NCI-H2029 treated with DMSO at 0.1 percent for 48 hours (cell line): ENCODE measurements around the gene ZNF438.
"Not testable (repeated sequence)": the region's sequence is repeated elsewhere in the genome, so short reads cannot be mapped to it uniquely, and the experiment has no call there.

Experiments
- DNase-seq: peaks from one replicate; lab custom pipeline; 2025; lab: John Stamatoyannopoulos, UW

ZNF438 gene

DNA sequence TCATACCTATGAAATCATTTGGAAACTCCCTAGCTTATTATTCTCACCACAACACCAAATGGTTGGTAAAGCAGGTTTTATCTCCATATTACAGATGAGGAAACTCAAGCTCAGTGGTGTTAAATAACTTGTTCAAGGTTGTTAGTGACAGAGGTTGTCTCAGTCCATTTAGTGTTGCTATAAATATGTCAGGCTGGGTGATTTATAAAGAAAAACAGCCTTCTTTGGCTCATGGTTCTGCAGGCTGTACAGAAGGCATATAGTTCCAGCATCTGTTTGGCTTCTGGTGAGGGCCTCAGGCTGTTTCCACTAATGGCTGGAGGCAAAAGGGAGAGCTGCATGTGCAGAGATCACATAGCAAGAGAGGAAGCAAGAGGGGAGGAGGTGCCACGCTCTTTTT lies 96.6 kb downstream of the ZNF438 start:
- DNase-seq = no peak

GRCh38 chr10:30931094-30931493 lies 100.6 kb downstream of the ZNF438 start:
- no peak for DNase-seq

DNA sequence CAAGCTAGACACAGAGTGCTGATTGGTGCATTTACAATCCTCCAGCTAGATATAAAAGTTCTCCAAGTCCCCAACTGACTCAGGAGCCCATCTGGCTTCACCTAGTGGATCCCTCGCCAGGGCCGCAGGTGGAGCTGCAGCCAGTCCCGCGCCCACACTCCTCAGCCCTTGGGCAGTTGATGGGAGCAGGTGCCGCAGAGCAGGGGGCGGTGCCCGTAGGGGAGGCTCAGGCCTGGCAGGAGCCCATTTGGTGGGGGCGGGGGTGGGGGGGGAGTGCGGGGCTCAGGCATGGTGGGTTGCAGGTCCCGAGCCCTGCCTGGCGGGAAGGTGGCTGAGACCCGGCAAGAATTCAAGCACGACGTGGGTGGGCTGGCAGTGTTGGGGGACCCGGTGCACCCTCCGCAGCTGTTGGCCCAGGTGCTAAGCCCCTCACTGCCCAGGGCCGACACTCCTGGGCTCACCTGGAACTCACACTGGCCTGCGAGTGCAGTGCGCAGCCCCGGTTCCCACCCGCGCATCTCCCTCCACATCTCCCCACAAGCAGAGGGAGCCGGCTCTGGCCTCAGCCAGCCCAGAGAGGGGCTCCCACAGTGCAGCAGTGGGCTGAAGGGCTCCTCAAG lies 101.7 kb downstream of the ZNF438 start:
- no peak for DNase-seq

DNA sequence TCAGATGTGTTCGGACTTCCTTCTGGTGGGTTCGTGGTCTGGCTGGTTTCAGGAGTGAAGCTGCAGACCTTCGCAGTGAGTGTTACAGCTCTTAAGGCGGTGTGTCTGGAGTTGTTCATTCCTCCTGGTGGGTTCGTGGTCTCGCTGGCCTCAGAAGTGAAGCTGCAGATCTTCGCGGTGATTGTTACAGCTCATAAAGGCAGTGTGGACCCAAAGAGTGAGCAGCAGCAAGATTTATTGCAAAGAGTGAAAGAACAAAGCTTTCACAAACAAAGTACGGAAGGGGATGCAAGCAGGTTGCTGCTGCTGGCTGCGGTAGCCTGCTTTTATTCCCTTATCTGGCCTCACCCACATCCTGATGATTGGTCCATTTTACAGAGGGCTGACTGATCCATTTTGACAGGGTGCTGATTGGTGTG lies 102.3 kb downstream of the ZNF438 start:
- not testable (repeated sequence) for DNase-seq

DNA sequence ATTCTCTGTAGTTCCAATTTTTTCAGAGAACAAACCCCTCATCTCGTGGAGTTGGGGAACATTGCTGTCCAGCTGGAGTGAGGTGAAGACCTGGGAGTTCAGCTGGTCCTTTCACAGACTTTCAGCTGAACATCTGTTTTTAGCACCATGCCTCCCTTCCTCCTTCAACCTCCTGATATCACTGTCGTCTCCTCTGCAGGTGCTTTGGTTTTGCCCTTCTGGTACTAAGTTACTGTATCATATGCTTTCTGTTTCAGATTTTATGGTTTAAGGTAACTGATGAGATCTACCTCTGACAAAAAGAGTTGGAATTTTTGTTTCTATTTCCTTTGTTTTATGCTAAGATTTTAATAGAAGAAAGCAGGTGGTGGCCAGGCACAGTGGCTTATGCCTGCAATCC lies 102.9 kb downstream of the ZNF438 start:
- no peak for DNase-seq

DNA sequence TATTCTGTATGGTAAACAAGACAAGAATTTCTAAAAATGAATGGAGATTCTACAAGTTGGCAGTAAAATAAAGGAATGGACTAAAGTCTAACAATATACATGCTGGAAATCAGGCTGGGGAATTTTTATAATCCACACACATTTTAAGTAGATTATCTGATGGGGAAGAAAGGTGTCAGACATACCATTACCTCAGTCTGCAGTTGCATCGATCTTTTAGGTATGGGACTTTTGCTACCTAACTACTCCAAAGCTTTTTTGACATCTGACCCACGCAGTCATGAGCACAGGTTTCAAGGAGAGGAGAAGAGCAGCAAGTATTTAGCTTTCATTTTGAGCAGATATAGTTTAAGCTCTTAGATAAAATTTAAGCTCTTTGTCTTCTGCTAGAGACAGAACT lies 113.0 kb downstream of the ZNF438 start:
- DNase-seq = no peak

GRCh38 chr10:30917789-30918188 lies 113.9 kb downstream of the ZNF438 start:
- DNase-seq = no peak

- DNase-seq = no peak
Measured at GRCh38 chr10:30917067-30917466, 114.6 kb downstream of the ZNF438 start.

DNA sequence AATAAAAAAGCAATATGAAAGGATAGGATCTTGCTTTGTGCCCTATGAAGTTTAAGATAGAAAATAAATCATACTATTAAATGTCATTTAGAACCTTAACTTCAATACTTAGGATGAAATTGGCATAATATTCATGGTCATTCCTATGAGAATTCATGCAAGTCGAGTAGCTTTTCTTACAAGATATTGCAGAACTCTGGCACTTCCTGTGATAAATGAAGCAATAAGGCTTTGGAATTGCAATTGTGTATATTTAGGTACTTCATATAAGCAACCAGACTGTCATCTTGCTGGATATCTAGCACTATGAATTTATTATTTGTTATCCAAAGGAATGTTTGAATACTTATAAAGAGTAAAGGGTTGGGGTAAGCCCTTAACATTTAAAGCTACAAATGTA lies 116.5 kb downstream of the ZNF438 start:
- DNase-seq = no peak

GRCh38 chr10:30911303-30911863 lies 120.3 kb downstream of the ZNF438 start:
- DNase-seq = no peak

DNA sequence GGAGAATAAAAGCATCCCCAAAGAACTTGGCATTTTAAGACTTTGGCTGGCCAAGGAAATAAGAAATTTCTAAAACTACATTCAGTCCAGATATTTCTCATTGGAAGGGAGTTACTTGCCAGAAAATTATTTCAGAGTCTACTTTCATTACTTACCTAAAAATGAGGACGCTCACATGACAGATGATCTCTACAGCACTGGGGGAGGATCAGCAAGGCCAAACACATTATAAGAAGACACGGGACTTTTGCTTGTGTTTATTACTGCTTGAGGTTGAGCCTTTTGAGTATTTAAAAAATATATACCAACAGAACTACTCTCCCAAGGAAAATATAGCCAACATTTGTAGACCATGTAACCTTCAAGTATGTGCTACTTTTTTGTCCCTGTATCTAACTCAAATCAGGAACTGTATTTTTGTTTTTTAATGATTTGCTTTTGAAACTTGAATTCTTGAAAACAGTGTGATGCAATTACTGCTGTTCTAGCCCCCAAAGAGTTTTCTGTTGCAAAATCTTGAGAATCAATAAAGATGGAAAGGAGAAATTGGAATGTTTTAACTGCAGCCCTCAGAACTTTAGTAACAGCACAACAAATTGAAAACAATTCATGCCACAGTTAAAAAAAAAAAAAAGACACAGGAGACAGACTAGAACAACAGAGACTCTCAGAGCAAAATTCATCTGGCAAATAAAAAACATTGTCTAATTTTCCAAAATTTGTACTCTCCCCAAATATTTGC lies 128.1 kb downstream of the ZNF438 start:
- DNase-seq = no peak

- DNase-seq = no peak
Measured at GRCh38 chr10:30902621-30903396, 128.9 kb downstream of the ZNF438 start.

GRCh38 chr10:30901487-30901886 lies 130.2 kb downstream of the ZNF438 start:
- DNase-seq = not testable (repeated sequence)

DNA sequence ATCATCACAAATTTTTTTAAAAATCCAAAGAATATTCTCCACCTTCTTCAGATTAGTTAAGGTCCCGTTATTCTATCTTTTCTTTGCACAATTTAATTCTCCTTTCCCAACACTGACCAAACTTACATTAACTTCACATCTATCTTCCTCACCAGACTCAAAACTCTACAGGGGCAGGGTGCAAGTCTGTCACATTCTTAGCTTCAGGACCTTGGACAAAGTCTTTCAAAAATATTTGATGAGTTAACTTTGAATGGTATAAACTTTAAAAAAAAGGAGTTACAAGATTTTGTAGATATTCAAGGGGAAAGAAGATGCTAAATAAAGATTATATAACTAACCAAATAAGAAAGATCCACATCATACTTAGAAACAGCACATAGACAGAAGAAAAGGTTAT lies 132.7 kb downstream of the ZNF438 start:
- DNase-seq = no peak

- DNase-seq = no peak
Measured at GRCh38 chr10:30897547-30897946, 134.1 kb downstream of the ZNF438 start.

GRCh38 chr10:30897048-30897447 lies 134.6 kb downstream of the ZNF438 start:
- DNase-seq = no peak

DNA sequence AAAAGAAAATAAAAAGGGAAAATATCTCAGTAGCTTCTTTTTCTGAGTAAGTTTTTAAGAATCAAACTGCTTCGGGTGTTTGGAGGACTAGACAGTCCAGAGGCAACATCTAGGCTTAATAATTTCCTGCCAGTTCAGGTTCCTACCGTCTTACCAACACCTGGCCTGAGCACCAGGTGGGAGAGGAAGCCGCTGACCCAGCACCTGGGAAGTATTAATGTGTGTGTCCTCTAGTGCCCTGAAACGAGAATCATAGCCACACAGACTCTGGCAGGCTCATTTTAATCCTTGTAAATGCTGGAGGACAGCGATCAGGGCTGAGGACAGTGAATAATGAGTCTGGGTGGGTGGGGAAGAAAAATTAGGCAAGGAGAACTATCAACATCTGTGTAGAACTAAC lies 137.4 kb downstream of the ZNF438 start:
- DNase-seq = no peak

DNA sequence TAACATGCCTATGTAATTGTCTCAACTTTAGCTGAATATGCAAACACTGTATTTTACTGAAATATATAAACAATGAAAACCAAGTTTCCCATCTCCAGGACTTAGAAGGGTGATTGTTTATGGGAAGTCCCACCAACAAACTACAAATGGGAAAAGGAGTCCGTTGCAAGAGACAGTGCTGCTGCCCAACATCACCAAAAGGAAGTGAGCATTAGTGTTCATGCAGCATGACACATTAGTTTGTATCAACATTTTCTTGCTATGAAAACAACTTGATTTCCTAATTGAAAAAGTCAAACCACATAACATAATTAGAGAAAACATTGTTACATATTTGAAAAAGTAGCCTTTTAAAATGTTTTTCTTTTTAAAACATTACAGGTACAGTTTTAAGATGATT lies 138.5 kb downstream of the ZNF438 start:
- DNase-seq = no peak

- DNase-seq = no peak
Measured at GRCh38 chr10:30887839-30888238, 143.8 kb downstream of the ZNF438 start.

GRCh38 chr10:30885423-30885822 lies 146.2 kb downstream of the ZNF438 start:
- no peak for DNase-seq

GRCh38 chr10:30883751-30884150 lies 147.9 kb downstream of the ZNF438 start:
- DNase-seq = no peak

DNA sequence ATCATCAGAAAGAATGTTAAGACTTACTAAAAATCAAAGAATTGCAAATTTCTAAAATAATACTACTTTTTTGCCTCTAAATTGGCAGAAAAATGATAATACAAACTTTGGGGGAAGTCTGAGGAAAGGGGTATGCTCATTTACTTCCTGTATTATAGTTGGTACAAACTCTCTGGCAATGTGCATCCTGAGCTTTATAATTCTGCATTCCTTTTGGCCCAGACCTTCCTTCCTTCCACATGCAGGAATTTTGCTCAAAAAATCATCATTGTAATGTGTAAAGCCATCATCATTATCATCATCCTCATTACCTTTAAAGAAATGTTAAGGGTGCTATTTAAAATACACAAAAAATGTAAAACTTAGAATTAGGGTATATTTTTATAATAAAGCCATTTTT lies 148.5 kb downstream of the ZNF438 start:
- DNase-seq = no peak

- DNase-seq = no peak
Measured at GRCh38 chr10:30882281-30882680, 149.4 kb downstream of the ZNF438 start.
